ENCODE measurements around the gene DEGS2.

Gene DEGS2

DNA sequence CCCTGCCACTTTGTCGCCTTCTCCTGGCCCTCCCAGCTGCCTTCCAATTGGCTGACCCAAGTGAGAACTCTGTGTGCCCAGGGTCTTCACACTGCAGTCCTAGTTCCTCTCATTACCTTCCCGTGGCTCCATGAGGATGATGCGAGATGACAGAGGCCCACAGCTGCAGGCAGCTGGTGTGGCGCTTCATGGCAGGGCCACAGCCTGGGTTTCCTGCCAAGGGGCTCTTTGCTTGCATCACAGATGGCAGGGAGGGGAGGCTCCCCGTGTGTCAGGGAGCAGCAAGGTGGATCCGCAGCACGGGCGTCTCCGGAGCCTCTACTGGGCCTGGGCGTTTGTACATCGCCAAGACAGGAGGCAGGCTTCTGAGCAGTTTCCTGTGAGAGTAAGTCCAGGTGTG, 28.9 kb downstream of the DEGS2 start:
- no peak for DNase-seq

DNA sequence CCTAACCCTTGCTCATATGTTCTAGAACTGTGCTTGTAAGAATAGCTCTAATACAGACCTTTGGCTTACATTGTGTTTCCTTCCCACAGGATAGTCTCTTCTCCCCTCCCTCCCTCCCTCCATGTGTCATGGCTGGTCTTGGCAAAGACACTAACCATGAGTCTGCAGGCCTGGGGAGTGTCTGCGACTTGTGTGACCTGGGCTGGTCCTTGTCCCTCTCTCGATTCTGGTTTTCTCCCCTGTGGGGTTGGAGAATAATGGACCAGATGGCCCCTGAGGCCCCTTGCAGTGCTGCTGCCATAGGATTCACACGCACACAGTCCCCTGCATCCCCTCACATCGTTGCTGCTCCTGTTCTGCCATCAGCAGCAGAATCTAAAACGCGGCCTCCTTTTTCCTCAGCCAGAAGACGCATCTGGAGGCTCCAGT, 30.3 kb downstream of the DEGS2 start:
- no peak for DNase-seq

DNA sequence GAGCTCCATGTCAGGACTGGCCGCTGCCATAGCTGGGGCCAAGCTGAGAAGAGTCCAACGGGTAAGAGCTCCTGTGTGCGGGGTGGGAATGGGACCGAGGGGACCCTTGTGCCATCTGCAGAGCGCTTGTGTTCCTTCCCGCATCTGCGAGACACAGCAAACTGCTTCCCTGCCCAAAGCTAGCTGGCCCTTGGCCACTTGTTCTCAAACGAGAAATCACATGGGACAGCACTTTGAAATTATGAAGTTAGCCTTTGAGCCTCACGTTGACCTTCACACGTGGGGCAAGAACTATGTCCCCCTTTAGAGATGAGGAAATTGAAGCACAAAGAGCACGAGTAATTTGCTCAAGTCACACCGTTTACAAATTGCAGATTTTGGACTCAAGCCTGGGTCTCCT, 30.8 kb downstream of the DEGS2 start:
- no peak for DNase-seq

DNA sequence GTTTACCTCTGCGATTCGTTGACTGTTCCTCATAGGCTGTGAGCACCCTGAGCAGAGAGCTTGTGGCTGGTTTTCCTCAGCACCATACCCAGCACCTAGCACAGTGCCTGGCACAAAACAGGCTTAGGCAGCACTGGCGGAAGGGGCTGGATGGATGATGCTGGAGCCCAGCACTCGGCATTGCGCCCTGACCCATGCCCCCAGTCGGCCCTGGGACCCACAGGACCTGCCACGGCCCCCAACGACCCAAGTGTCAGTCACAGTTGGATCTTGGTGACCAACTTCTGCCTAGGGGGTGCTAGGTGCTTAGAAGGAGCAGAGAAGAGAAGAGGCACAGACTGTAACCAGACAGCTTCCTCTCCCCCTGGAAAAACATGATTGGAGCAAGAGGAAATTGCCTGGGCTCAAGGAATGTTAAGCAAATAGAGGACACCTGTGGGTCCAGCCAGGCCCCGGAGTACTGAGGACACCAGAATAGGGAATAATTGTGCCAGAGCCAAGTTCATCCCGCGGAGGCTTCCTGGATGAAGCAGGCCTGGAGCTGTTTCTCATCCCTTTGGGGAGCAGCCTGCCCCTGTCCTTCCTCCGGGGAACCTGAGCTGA, 31.5 kb downstream of the DEGS2 start:
- DNase-seq: no peak

DNA sequence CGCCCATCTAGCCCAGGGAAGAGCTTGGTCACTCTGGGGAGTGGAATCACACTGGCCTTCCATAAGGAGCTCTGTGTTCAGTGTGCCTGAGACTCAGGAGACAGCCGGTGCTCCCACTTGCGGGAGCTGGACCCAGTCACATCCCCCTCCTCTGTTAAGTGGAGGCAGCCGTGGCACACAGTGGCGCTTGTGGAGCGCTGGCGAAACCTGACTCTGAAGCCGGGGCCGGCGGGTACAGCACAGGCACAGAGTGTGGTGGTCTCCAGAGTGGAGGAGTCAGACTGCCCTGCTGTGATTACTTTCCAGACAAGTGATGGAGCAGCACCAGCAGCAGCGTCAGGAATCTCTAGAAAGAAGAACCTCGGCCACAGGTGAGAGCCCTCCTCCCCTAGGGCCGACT, 33.0 kb downstream of the DEGS2 start:
- DNase-seq: no peak

DNA sequence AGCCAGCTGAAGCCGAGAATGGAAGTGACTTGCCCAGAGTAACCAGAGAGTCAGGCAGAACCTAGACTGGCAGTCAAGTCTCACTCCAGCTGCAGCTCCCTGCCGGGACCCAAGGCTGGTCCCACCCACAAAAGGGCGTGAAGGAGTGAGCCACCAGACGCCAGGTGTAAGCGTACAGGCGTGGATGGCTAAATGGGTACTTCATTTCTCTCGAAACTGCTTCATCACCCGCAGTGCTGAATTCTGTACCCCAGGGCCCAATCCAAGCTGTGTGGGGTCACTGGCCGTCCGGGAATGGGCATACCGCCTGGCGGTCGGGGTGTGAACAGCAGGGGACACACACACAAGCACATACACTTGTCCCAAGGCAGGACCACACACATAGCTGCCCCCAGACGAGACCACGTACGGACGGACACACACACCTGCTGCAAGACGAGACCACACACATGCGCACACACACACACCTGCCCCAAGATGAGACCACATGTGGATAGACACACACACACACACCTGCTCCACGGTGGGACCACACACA, 34.8 kb downstream of the DEGS2 start:
- DNase-seq: no peak

DNA sequence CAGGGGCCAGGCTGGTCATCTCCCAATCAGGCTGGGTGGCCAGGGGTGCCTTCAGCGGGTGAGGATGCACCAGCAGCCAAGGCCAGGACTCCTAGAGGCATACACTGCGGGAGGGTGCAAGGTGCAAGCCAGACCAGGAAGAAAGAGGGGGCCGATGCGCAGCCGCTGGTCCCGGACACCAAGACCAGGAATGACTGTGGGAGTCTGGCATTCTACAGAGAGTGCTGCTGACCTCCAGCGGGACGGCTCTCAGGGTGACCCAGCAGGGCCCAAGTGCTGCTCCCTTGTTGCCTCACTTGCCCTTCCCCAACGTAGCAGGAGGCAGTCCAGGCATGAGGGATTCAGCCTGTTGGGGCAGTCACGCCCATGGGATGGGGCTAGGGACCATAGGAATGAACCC, 35.8 kb downstream of the DEGS2 start:
- no peak for DNase-seq

DNA sequence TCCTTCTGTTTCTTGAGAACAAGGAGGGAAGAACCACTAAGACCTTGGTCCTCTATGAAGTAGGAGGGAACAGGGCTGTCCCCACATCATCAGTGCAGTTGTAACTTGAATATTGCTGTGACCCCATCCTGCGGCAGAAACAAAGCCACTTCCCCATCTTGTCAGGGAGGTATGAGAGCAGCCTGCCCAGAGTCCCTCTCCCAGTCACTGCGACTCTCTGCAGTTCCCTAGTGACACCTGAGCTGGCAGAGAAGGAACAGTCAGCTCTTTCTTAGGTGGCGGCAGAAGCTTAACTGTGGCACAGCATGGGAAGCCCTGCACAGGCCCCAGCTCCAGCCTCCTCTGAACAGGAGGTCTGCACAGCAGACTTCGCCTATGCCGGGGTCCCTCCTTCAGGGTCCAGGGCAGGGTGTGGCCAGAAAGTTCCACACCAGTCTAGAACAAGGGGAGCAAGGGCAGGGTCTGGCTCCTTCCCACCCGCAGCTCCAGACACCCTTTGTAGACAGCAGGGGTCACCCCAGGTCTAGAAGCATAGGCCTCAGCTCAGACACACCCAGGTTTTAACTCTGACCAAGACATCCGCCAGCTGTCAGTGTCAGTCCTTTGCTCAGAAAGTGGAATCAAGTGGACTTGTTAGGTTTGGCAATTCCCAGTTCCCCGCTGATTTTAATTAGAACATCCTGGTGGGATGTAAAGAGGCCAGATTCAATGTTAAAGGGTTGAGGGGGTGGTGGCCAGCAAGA, 36.8 kb downstream of the DEGS2 start:
- DNase-seq: no peak

DNA sequence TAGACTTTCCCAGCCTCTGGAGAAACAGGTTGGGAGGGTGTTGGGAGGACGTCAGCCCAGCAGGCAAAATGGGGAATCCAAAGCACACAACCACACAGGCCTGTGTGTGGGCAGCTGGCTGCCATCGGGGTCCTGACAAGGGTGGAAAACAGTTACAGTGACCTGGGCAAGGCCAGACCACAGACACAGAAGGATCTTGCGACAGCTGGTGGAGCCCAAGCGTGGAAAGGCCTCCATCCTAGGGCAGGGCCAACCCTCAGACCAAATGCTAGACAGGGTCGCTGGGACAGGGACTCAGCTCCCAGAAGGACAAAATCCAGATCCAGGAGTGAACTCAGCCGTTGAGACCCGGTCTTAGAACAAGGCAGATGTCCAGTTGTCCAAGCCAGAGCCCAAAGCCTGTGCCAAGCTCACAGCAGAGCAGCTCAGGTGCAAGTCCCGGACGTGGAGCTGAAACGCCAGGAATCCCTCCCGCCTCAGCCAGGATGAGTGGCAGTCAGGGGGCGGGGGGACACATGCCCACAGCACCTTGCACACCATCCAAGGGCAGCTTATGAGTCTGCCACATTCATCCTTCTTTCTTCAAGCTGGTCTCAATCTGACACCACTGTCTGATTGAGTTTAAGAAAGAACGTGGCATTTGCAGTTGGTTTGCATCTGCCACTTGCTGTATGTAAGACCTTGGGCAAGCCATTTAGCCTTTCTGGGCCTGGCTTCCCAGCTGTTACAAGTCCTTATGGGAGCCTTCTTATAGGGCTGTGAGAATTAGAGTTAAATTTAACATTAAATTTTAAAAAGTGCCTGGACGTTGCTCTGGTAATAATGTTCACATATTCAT, 37.6 kb downstream of the DEGS2 start:
- no peak for DNase-seq

DNA sequence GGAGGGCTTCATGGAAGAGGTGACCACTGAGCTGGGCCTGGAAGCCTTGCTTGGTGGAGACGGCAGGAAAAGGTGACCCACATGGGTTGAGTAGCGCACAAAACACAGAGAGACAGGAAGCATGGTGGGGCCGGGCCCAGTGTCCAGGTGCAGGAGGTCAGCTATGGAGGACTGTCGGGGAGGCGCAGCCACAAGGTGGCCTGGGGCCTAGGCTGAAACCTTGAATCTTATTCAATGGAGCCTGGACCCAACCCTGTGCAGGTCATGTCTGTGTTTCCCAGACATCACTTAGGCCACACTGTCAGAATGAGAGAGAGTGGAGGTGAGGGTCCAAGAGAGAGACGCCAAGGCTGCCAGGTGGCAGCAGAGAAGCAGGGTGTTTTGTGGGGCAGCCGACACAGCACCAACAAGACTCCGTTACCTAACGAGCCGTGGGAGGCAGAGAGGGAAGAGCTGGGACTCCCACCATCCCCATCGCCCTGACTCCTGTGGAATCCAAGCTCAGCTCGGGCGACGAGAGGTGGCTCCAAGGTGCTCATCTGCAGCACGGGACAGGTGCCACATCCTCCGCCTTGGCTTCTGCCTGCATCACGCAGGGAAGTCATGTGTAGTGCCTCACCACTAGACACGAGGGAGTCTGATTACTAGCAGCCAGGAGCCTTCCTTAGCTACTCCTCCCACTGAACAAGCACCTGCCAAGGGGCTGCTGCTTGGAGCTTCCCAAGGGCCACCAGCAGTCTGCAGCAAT, 38.7 kb downstream of the DEGS2 start:
- no peak for DNase-seq

DNA sequence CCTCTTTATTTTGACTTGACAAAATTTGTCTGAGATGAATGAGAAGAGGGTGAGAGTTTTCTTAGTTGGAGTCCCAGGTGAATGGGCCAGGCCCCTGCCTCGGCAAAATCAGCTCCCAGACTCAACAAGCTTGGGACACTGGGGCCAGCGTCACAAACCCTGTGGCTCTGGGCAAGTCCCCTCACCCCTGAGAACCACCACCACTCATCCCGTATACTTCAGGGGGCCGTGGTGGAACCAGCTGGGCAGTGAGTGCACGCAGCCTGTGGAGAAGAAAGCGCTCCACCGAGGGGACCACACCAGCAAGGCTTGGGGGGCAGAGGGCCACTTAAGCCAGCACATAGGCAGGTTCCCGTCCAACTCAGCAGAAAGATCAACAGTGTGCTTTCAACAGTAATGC, 40.2 kb downstream of the DEGS2 start:
- no peak for DNase-seq

DNA sequence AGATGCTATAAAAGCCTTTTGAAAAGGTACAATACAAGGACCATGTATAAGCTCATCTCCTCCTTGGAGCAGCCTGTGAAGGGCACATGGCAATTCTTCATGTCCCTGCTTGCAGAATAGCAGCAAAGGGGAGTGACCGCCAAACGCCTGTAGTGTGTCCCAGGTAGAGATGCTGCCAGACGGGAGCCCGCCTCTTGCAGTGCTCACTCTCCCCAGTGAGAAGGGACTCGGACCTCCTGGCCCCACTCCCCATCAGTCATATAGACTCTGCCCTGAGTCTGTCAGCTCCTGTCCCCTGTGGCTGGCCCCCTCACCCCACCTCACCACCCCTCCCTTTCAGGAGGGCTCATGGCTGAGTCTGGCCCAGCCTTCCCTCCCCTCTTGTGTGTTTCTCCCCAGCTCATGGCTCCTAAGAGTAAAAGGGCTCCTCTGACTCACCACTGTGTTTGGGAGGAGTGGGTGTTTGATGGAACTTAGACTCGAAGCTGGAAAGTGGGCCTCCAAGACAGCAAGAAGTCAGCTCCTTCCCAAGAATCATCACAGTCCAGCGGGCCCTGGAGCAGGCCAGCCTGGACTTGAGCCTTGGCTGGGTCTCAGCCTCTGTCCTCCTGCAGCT, 40.9 kb downstream of the DEGS2 start:
- no peak for DNase-seq

DNA sequence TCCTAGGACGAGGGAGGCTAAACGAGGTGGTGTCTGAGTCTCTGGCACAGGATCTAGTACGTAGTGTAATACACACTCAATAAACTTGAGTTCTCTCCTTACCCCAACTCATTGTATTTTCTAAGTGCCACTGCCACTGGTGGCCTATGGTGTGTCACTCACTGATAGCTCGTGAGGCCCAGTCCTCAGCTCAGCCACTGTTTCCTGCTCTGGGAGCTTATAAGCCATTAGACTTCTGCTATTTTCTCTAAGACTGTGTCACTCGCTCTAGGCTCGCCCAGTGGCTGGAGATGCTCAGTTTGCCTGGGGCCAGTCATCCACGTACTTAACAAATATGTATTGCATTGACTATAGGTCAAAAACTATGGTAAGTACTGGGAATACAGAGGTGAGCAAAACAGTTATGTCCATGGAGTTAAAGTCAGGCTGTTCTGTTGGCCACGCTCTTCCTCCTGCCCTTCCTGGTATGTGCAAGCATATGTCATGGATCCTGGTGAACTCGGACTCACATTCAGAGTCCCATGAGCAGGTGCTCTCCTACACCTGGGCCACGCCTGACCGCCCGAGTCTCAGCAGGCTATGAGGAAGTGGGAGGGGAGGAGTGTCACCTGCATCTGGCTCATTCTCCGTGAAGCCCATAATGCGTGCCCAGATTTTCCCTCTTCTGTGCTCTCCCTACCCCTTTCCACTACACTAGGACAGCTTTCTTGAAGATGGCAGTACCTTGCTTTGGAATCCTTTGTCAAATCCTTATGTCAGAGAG, 41.6 kb downstream of the DEGS2 start:
- no peak for DNase-seq

DNA sequence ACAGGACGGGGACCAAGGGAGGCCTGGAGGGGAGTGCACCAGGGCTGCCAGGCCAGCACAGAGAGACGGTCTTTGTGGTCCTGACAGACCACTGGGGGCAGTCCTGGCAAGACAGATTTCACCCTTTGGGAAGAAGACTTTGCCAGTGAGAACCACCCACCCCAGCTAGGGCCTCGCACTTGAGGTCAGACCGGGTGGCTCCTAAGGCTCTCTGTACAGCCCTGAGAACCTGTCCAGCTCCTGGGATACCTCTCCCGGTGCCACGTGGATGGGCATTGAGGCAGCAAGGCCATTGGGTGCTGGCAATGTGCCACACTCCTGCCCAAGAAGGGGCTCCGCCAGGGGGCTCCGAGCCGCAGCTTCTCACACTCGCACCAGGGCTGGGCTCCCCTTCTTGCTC, 42.4 kb downstream of the DEGS2 start:
- no peak for DNase-seq

DNA sequence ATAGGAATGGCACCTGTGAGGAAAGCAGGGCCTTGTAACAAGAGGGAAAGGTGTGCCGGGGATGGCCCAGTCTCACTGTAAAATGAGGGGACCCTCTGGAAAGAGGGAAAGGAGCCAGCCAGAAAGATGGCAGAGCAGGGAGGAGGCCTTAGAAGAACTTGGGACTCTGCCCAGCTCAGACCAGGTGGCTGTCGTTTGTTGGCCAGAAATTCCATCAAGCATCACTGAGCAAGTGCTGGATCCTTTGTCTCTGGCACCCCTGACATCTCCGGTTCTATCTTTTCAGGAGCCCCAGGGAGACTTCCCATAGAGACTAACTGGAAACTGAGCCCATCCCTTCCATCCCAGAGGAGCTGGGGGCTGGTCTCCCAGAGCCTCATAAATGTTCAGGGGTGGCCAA, 43.3 kb downstream of the DEGS2 start:
- DNase-seq: no peak

DNA sequence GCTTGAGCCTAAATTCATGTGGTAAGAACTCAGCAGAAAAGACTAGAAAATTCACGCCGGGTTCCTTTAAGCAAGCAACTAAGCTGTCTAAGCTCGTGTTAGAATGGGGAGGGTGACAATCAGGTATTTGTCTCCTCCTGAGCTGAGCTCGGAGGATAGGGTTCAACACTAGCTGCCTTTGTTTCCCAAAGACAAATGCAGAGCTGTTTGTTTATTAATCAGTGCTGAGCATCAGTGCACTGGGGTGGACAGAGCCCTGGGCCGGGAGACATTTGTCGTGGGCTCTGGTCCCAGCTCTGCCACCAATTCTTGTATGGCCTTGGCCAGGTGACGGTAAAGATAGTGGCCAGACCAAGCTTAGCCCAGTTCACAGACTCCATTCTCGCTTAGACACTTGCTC, 43.7 kb downstream of the DEGS2 start:
- no peak for DNase-seq

DNA sequence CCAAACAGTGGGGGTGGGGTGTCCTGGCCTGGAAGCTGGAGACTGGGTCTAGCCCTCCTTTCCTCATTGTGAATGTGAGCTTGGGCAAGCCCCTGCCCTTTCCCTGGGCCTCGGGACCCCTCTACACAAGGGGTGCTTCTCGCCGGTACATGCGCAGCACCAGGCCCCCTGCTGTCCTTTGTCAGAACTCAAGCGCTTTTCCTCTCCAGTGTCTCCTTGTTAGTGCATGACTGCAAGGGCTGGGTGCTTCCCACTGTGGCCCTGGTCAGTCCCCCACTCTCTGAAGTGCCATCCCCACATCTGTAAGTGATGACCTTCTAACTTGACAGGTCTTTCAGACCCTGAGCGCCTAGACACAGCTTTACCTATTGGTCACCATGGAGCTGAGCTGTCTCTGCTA, 44.2 kb downstream of the DEGS2 start:
- DNase-seq: no peak

DNA sequence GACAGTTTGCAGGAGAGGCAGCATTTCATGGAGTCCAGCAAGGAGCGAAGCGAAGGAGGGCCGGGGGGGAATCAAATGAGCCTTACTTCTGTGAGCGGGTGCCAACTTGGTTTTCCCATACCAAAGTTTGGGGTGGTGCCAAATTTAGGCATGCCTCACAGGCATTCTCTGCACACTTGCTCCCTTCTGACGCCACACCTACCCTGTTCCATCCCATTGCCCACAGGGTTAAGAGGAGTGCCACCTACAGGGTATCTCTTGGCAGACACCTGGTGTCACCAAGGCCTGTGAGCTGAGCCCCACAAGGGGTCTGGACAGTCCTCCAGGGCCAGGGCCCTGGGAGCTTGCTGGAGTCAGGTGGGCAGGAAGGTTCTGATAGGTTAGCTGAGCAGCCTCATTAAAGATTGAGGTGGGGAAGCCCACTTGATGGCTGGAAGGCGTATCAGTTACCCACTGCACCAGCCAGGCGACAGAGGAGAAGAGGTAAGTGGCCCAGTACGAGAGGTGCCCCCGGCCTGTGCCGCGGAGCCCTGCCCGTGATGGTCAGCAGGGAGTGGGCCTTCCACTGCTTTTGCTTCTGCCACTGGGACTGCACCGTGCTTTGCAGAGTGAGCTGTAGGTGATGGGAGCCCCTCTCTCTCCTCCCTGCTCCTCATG, 45.2 kb downstream of the DEGS2 start:
- DNase-seq: no peak

DNA sequence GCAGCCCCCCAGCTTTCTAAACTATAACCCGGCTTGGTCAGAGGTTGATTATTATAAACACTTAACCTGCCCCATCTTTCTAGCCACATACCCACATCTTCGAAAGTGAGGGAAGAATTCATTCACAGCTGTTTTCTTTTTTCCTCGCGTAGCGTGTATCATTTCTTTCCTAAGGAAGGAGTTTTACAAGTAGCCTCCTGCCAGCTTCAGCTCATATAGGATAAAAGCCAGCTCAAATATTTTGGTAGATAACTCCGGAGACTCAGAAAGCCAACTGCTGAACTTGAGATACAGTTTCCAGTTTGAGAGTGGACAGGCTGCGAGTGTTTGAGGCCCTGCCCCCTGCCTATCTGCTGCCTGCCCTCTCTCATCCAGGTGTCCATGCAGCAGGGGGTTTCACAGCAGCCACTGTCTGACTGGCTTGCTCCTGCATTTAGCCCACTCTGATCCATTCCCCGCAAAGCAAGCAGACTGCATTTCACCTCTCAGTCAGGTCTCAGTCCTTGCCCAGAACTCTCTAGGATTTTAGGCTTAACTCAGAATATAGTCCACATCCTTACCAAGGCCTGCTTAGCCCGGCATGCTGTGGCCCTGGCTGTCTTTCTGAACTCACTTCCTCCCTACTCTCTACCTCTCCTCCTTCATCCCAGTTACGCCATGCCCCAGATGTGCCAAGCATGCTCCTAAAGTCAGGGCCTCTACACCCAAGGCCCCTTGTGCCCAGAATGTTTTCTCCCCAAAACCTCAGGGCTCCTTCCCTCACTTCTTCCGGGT, 47.3 kb downstream of the DEGS2 start:
- no peak for DNase-seq

DNA sequence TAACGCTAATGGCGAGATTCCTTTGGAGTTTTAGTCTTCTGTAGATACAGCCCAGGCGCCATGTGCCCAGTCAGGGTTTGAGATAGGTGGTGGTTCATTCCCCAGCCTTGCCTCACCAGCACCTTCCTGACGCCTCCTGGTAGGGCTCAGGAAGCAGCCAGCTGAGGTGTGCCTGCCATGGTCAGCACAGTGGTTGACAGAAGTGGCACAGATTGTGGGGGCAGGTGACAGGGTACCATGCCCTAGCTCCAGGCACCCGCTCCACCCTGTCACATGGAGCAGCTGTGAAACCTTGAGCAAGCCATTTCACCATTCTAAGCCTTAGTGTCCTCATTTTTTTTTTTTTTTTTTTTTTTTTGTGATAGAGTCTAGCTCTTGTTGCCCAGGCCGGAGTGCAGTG, 48.6 kb downstream of the DEGS2 start:
- no peak for DNase-seq

DNA sequence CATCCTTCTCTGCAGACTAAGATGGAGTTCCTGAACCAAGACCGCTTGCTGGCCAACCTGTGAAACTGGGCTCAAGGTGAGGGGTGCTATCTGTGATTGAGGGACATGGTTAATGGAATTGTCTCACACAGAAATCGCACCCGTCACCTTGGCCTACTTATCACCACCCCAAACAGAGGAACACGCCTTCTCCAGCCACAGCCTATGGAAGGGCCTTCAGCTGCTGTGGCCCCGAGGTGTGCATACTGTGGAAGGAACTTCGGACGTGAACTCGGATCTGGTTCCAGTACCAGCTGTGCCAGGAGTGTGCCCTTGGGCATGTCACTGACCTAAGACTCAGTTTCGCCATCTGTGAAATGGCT, 49.9 kb downstream of the DEGS2 start:
- no peak for DNase-seq

Data from SW 1271 (cell line).